MM.1S (cell line): ENCODE data around the gene ADARB2.

ENCODE experiments used
- DNase-seq: peaks from one replicate; pipeline ENCODE4 v3.0.0-alpha.2; 2015
- H2AFZ ChIP-seq: fragments of 300-600 bp; sonication (generic); 2 replicates; pipeline ENCODE4 v1.6.0; 2016; ENCODE audit warnings: antibody characterized with exemption, low read length
- H3F3A ChIP-seq: fragments of 300-600 bp; sonication (generic); 2 replicates; pipeline ENCODE4 v1.6.1; 2016; ENCODE audit warnings: mild to moderate bottlenecking, antibody characterized with exemption, low read length, moderate library complexity, mixed read lengths; ENCODE audit not compliant: insufficient read depth
- H3K27ac ChIP-seq: fragments of 300-600 bp; sonication (generic); 2 replicates; pipeline ENCODE4 v1.5.1; 2016; ENCODE audit warnings: mild to moderate bottlenecking, low read length
- H3K27me3 ChIP-seq: fragments of 300-600 bp; sonication (generic); replicated peaks from 2 replicates; pipeline ENCODE4 v1.6.0; 2016; ENCODE audit warnings: low read length; ENCODE audit not compliant: insufficient read depth
- H3K36me3 ChIP-seq: fragments of 300-600 bp; sonication (generic); replicated peaks from 2 replicates; pipeline ENCODE4 v1.6.1; 2016; ENCODE audit warnings: mild to moderate bottlenecking, low read length, mixed read lengths; ENCODE audit not compliant: insufficient read depth
- H3K4me1 ChIP-seq: fragments of 300-600 bp; sonication (generic); 2 replicates; pipeline ENCODE4 v1.6.1; 2016; ENCODE audit warnings: low read length, mixed read lengths
- H3K4me2 ChIP-seq: fragments of 300-600 bp; sonication (generic); 2 replicates; pipeline ENCODE4 v1.6.0; 2016; ENCODE audit warnings: low read depth, low read length
- H3K4me3 ChIP-seq: fragments of 300-600 bp; sonication (generic); 2 replicates; pipeline ENCODE4 v1.5.1; 2016; ENCODE audit warnings: low read length, mixed read lengths
- H3K79me2 ChIP-seq: fragments of 300-600 bp; sonication (generic); 2 replicates; pipeline ENCODE4 v1.6.1; 2016; ENCODE audit warnings: mixed run types, low read length, mixed read lengths
- H3K9ac ChIP-seq: fragments of 300-600 bp; sonication (generic); 2 replicates; pipeline ENCODE4 v1.6.1; 2016; ENCODE audit warnings: low read length, mixed read lengths
- H3K9me2 ChIP-seq: fragments of 300-600 bp; sonication (generic); replicated peaks from 2 replicates; pipeline ENCODE4 v1.6.1; 2016; ENCODE audit warnings: mild to moderate bottlenecking, low read length, mixed read lengths; ENCODE audit not compliant: insufficient read depth
- H3K9me3 ChIP-seq: fragments of 300-600 bp; sonication (generic); replicated peaks from 2 replicates; pipeline ENCODE4 v1.6.1; 2016; ENCODE audit warnings: mild to moderate bottlenecking, low read length, mixed read lengths; ENCODE audit not compliant: insufficient read depth
- H4K20me1 ChIP-seq: fragments of 300-600 bp; sonication (generic); 2 replicates; pipeline ENCODE4 v1.6.1; 2016; ENCODE audit warnings: mild to moderate bottlenecking, low read length, moderate library complexity, mixed read lengths; ENCODE audit not compliant: insufficient read depth
- EZH2 ChIP-seq: fragments of 300-600 bp; sonication (generic); optimal IDR thresholded peaks from 2 replicates; pipeline ENCODE3; 2017; ENCODE audit warnings: low read depth, mild to moderate bottlenecking, antibody characterized with exemption, low read length, mixed read lengths
- EZH2phosphoT487 ChIP-seq: fragments of 300-600 bp; sonication (generic); IDR thresholded peaks from 2 replicates; pipeline ENCODE4 v1.6.1; 2018; ENCODE audit warnings: antibody characterized with exemption, low read length
- TF ChIP-seq, protein P1 (sequence below): fragments of 300-600 bp; sonication (generic); IDR thresholded peaks from 2 replicates; pipeline ENCODE4 v1.5.1; 2016; ENCODE audit warnings: antibody characterized with exemption, low read length, mixed read lengths

ADARB2 gene

DNA sequence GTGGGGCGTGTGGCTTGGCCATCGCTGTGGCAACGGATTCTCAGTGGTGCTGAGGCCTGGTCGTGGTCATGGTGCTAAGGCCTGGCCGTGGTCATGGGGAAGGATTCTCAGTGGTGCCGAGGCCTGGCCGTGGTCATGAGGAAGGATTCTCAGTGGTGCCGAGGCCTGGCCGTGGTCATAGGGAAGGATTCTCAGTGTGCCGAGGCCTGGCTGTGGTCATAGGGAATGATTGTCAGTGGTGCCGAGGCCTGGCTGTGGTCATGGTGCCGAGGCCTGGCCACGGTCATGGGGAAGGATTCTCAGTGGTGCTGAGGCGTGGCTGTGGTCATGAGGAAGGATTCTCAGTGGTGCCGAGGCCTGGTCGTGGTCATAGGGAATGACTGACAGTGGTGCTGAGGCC lies 327.9 kb downstream of the ADARB2 start:
- Histone ChIP-seq H3K9me2 (no peaks in the 10 kb centered on the region), H4K20me1 (no peaks in the 10 kb centered on the region), H3K9ac (no peak overlapping the region), H3K36me3 (no peaks in the 10 kb centered on the region), H3K9me3 (no peaks in the 10 kb centered on the region), H3K4me2 (no peak overlapping the region), H3K4me3 (no peak overlapping the region), H3K79me2 (no peaks in the 10 kb centered on the region), H3K4me1 (no peaks in the 10 kb centered on the region), H3K27ac (no peak overlapping the region), H2AFZ (no peak overlapping the region), H3K27me3 (peaks cover 17% of the 10 kb centered on the region; the same call in 1 of the 2 replicates), H3F3A (no peaks in the 10 kb centered on the region)
- no peak for DNase-seq
- TF ChIP-seq, protein P1, sequence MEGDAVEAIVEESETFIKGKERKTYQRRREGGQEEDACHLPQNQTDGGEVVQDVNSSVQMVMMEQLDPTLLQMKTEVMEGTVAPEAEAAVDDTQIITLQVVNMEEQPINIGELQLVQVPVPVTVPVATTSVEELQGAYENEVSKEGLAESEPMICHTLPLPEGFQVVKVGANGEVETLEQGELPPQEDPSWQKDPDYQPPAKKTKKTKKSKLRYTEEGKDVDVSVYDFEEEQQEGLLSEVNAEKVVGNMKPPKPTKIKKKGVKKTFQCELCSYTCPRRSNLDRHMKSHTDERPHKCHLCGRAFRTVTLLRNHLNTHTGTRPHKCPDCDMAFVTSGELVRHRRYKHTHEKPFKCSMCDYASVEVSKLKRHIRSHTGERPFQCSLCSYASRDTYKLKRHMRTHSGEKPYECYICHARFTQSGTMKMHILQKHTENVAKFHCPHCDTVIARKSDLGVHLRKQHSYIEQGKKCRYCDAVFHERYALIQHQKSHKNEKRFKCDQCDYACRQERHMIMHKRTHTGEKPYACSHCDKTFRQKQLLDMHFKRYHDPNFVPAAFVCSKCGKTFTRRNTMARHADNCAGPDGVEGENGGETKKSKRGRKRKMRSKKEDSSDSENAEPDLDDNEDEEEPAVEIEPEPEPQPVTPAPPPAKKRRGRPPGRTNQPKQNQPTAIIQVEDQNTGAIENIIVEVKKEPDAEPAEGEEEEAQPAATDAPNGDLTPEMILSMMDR: no peak
- TF ChIP-seq EZH2phosphoT487 (no peak), EZH2 (no peak)

DNA sequence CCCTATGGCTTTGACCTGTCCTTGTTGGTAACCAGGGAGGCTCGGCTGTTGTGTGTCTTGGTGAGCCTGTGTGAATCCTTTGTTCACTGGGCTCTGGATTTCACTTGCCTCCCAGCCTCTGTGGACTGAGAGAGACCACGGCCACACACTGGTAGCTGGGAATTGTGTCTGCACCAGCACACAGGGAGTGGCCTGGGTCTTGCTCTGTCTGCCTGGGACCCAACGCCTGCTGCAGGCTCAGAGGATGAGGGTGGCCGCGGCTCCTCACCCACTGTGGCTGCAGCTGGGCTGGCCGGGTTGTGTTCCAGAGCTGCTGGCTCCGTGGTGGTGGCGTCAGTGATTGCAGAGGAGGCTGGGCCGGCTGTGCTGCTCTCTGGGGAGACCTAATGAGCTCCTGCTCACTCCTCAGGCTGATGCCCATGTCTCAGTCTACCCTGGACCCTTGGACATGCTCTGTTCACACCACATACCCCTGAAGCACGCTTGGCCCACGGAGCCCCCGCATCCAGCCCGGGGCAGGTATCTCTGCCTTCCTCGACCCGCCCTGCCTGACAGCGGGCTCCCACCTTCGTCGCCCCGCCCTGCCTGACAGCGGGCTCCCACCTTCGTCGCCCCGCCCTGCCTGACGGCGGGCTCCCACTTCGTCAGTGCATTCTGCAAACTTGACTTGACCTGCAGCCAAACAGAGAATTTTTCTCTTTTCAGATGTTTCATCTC lies 328.5 kb downstream of the ADARB2 start:
- Histone ChIP-seq H3K4me3 (no peak overlapping the region), H3K4me1 (no peaks in the 10 kb centered on the region), H3K9ac (no peak overlapping the region), H3F3A (no peaks in the 10 kb centered on the region), H3K9me2 (no peaks in the 10 kb centered on the region), H3K9me3 (no peaks in the 10 kb centered on the region), H2AFZ (no peak overlapping the region), H3K27me3 (peaks cover 17% of the 10 kb centered on the region; the same call in 1 of the 2 replicates), H3K79me2 (no peaks in the 10 kb centered on the region), H3K36me3 (no peaks in the 10 kb centered on the region), H4K20me1 (no peaks in the 10 kb centered on the region), H3K27ac (no peak overlapping the region), H3K4me2 (no peak overlapping the region)
- DNase-seq: no peak
- TF ChIP-seq EZH2phosphoT487 (no peak), EZH2 (no peak)
- TF ChIP-seq, protein P1: no peak

DNA sequence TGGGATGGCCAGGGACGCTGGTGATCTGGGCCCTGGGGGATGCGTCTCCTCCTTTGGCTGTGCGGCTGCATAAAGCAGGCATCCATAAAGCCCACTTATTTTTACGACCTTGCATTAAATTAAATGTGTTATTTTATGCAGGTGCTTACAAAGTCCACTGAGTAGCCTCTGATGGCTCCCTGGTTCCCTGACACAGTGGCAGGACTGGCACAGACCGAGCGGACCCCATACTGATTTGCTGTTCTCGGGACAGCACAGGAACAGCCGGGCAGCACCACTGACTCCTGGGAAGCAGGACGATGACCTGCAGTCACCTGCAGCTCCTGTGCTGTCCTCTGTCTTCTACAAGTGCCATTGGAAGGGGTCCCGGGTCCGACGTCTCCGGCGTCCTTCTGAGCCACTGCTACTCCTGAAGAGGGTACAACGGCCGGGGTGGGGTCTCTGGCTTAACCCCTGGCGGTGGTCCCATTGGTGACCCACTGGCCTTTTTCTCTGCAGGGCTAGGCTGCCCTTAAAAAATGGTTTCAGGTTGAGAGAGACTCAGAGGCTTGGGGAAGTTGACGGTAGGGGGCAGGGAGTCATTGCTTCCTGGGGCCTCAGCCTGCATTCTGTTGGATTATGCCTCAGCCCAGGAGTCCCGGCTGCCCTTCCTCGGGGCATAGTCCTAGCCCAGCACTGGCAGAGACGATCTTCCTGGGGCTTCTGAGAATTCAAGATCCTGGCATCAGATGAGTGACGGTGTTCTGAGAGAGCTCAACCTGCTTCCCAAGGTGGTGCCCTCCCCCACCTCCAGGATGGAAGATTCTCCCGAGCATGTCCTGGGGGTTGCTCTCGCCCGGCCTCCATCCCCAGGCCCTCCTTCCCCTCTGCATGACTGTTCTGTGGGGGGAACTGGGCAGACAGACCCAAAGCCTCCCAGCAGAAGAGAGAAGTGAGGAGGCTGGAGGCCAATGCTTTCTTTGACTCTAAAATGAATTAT lies 330.1 kb downstream of the ADARB2 start:
- Histone ChIP-seq H3K4me2 (no peak overlapping the region), H3K9me3 (no peaks in the 10 kb centered on the region), H3K9me2 (no peaks in the 10 kb centered on the region), H3K9ac (no peak overlapping the region), H3K4me3 (no peak overlapping the region), H3K4me1 (no peaks in the 10 kb centered on the region), H3K36me3 (no peaks in the 10 kb centered on the region), H3K27me3 (peaks cover 7% of the 10 kb centered on the region; the same call in 1 of the 2 replicates), H4K20me1 (no peaks in the 10 kb centered on the region), H3F3A (no peaks in the 10 kb centered on the region), H2AFZ (no peak overlapping the region), H3K79me2 (no peaks in the 10 kb centered on the region), H3K27ac (no peak overlapping the region)
- no peak for DNase-seq
- TF ChIP-seq EZH2phosphoT487: no peak
- TF ChIP-seq, protein P1: no peak
- no peak for TF ChIP-seq EZH2
